ENCODE results near the gene RDX. TPM values are rescaled to one million over a fixed set of nuclear protein-coding genes. Genes with fewer than 3 reads are reported as not detected.

Gene RDX
- total and polyA plus RNA-seq, 2 of the 13 experiments (the other 11 are each of a cell fraction or from before 2014, with no cell fraction given): 20.7 to 63.1 TPM

GRCh38 chr11:110296226-110297075 is at the start of gene RDX (continued):
- TF ChIP-seq ZNF503 (CRISPR knock-in tag; IDR thresholded peaks at IDR 0.05): no peak; the same call in 1 of the 2 replicates
- no peak for TF ChIP-seq SNAPC4 (CRISPR knock-in tag; IDR thresholded peaks at IDR 0.05)
- no peak; the same call in none of the 2 replicates for TF ChIP-seq PHF8 (CRISPR knock-in tag; IDR thresholded peaks at IDR 0.05)
- TF ChIP-seq NFE2L1 (CRISPR knock-in tag; IDR thresholded peaks at IDR 0.05; ENCODE audit: borderline replicate concordance): no peak
- TF ChIP-seq GTF2F1 (IDR thresholded peaks at IDR 0.05; ENCODE audit: low read length): no peak
- TF ChIP-seq ZNF7 (CRISPR knock-in tag; IDR thresholded peaks at IDR 0.05): no peak
- TF ChIP-seq ZNF362 (CRISPR knock-in tag; IDR thresholded peaks at IDR 0.05; ENCODE audit: borderline replicate concordance): no peak
- TF ChIP-seq ZNF275 (CRISPR knock-in tag; IDR thresholded peaks at IDR 0.05; ENCODE audit: borderline replicate concordance): no peak
- peak; percentile 19; the same call in 1 of the 2 replicates for TF ChIP-seq SIX1 (CRISPR knock-in tag; IDR thresholded peaks at IDR 0.05; ENCODE audit: borderline replicate concordance)
- no peak for TF ChIP-seq ZNF513 (CRISPR knock-in tag; conservative IDR thresholded peaks at IDR 0.05)
- TF ChIP-seq ZNF776 (CRISPR knock-in tag; IDR thresholded peaks at IDR 0.05): peak; percentile 82; the same call in 1 of the 2 replicates
- TF ChIP-seq ZNF713 (CRISPR knock-in tag; IDR thresholded peaks at IDR 0.05): no peak
- TF ChIP-seq WIZ (CRISPR knock-in tag; IDR thresholded peaks at IDR 0.05): no peak

All from HepG2 (cell line).